ENCODE results near the gene DCAKD.

GRCh38 chr17:45096141-45096540, 44.7 kb upstream of the DCAKD start:
- TF ChIP-seq EZH2 (IDR thresholded peaks at IDR 0.05) (no peak), POLR2AphosphoS5 (IDR thresholded peaks at IDR 0.05; ENCODE audit: borderline replicate concordance, low read depth, low read length) (no peak)
